Activated T-helper 1 cell treated with anti-CD3 and anti-CD28 coated beads, Interleukin-2, amount 50 U/mL, for 16 hours (primary cell): Measurements from ENCODE around the gene SMOC1.

Experiments used
- DNase-seq, 2 donors: peaks; one replicate each; pipeline ENCODE4 v3.0.0-alpha.2; 2020; ENCODE audit warnings: low read depth in 1 of 2, low spot score in 1 of 2

The SMOC1 gene

DNA sequence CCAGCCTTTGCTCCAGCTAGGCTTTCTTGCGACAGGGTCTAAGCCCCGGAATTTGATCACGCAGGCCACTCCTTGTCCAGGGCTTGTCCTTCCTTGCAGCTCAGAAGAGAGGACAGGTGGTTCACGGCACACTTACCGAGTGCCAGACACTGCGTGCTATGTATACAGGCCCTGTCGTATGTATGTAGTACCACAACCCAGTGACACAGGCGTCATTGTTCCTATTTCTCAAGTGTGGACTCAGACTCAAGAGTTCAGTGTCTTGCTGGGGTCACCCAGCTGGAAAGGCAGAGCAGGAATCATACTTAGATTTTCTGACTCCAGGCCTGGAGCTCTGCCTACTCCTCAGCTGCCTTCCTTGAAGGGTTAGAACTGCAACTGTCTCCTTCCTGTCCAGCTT lies 153.9 kb downstream of the SMOC1 start:
- no peak for DNase-seq

DNA sequence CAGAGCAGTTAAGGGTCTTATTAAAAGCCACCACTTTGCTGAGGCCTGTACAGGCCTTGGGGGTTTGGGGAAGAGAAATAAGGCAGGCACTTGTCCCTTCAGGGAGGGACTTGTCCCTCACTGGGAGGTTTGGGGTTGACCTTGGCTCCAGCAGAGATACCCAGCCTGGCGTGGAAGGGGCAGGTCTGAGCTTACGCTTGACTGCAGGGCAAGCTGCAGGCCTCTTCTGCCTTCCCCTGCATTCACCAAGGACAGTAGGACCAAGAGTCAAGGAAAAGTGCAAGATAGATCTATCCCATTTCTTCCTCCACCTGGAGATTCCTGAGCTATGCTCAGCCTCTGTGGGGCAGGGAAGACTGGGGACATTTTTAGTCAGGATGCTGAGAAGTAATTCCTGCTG lies 154.3 kb downstream of the SMOC1 start:
- no peak for DNase-seq

DNA sequence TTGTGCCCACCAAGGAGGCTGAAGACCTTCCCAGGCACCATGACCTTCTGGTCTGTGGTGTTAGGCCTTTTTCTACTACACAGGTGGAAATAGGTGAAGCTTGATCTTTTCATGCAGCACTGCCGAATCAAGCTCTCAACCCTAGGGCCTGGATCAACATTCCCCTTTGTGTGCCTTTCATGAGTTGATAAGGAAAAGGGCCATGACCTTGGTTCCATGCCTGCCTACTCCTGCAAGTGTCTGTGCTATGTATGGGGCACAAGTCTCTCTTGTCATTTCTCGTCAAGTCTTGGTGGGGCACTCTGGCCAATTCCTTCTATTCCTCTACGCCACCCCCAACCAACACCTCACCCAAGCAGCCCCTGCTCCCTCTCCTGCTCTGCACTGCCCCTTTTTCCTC lies 155.0 kb downstream of the SMOC1 start:
- no peak for DNase-seq

DNA sequence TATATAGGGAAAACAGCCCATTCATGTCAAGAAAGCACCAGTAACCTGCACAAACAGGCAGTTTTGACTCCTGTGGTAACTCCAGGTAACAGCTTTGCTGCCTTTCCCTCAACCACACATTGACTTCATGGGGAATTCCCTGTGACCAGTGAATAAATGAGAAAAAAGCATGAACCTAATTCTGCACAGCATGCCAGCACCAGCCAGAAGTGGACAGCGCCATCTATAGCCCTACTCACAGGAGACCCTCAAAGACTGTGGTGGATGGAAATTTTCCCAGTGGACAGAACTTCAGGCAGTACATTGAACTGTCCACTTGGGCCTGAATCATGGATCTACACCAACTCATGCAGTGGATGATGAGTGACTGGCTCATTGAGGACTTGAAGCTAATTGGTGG lies 157.4 kb downstream of the SMOC1 start:
- DNase-seq: no peak

DNA sequence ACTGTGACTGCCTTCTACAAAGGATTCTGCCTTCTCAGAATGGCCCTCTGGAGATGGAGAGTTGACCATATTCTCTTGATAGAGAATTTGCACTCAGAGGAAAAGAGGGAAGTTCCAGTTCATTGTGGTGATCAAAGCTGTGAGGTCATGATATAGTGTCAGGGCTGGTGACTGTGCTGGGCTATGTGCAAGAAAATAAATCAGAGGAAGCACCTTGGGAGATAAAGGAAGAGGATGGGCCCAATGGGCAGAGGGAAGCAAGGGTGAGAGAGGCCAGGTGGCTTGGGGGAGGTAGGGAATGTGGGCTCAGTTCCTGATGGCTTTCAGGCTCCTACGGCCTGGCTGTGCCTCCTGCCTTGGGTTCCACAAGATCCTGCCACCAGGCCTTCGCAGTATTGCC lies 163.8 kb downstream of the SMOC1 start:
- DNase-seq: no peak

DNA sequence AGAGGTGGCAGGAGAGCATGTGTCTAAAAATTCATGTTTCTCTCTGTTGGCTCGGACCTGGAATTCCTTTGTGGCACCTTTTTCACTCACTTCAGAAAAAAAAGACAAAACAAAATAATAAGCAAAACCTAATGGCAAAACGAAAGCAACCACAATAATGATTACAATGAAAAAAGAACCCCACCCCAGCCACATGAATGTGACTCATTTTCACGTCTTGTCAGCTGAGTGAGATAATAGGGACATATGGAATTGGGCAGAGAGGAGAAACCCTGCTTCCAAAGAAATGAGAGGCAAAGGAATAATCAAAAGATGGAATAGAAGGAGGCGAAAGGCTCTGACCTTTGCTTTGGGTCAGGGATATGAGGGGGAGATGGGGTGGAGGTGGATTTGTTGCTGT lies 166.1 kb downstream of the SMOC1 start:
- DNase-seq: no peak

DNA sequence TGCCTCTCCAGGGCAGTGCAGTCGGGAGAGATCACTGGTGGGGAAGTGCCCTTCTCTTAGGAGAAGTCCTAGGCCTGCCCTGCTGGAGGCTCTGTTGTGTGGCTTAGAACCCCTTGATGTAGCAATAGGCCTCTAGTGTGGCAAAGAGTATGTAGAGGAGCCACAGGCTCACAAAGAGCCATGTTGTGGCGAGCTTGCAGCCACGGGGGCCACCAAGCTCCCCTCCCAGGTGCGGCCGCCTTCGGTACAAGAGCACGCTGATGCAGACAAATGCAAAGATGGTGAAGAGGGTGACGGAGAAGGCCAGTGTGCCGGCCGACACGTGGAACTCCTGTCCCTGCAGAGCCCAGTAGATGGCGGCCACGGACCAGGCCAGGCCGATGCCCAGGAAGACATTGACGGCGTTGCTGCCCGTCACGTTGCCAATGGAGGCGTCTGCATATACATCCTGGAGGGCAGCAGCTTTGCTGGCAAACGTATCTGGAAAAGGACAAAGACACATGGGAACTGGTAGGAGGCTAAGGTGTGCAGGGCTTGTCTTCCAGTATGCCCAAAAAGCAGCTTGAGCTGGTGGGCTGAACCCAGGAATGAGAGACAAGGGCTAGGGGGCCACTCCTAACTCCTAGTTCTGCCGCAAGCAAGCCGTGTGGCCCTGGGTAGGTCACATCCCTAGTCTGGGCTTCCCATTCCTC lies 166.8 kb downstream of the SMOC1 start:
- DNase-seq: no peak

DNA sequence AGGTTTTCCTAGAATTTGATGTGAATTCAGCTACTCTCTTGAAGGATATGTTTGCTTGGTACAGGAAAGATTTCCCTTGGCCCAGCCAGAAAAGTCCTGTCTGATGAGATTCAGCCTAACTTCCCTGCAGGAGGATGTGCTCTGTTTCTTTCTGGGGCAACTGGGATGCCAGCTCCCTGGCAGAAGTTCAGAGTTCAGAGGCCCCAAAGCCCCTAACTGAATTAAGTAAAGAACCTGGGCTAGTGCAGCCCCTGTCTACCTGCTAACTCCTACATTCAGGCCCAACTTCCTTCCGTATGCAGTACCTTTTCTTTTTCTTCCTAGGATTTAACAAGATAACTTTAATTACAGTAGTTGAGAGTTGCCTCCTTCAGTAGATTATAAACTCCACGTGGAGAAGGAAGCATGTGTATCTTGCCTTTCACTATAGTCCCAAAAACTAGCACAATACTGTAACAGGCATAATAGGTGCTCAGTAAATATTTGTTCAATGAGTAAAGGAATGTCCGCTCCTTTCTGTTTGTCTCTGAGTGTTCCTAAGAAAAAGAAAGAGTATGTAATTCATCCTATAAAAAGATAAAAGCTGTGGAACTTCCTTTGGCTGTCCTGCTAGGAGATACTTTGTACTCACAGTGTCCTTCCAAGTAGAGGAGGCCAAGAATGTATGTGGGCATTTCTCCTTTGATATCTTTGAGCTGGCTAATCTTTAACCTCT lies 168.5 kb downstream of the SMOC1 start:
- DNase-seq: no peak

DNA sequence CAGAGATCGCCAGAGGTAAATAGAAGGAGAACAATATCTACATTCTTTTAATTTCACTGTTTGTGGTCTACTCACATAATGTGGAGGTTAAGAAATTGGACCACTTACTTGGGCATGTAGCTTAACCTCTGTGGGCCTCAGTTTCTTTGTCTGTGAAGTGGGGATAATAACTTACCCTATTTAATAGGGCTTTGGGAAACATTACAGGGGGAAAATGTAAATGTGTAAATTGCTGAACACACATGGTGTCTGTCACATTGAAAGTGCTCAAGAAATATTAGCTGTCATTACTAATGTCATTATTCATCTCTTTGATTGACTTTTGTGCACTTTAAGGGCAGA lies 169.1 kb downstream of the SMOC1 start:
- DNase-seq: no peak

DNA sequence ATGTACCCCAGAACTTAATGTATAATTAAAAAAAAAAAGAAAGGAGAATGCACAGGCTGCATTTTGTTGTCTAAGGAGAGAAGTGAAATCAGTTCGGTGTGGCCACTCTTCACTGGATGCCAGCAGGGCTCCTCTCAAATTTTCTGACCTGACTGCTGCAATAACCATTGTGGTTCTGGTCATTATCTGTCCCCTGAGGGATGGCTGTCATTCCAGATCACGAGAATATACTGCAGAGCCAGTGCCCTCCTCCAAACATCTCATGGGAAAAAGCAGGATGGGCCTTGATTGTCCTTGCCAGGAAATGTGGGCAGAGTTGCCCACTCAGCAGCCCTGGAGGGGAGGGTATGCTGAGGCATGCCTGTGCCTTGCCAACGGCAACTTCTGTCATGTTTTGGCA lies 170.4 kb downstream of the SMOC1 start:
- DNase-seq: no peak

DNA sequence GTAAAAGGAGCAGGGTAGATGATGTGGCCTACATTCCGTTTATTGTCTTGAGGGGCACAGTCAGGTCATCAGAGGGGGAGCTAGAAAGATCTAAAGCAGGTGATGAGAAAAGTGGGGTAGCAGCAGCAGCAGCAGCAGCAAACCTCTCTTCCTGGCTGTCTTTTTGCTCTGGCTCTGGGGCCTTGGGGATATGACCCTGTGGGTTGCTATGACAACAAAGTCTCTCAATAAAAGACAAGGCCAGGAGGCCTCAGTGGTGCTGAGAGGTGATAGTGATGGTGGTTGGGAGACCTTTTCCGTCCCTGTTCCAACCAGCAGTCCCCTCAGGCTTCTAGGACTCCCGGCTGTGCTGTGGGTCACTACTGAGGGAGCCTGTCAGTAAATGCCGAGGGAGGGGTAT lies 170.9 kb downstream of the SMOC1 start:
- DNase-seq: no peak

DNA sequence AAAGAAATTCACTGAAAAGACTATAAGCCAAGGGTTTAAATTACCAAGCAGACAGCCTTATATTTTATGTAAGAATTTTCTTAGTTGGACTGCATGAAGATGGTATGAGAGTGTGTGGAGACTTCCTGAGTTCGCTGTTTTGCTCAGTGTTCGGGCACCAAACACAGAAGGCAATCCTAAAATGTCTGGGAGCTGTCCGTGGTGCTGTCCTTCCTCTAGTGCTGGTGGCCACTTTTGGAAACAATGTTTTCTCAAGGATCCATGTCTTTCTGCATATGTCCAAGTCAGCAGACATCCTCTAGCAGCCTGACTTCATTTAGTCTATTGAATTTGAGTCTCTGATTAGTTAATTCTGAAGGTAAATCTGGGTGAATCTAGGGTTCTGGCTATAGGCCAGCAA lies 173.8 kb downstream of the SMOC1 start:
- DNase-seq: no peak

DNA sequence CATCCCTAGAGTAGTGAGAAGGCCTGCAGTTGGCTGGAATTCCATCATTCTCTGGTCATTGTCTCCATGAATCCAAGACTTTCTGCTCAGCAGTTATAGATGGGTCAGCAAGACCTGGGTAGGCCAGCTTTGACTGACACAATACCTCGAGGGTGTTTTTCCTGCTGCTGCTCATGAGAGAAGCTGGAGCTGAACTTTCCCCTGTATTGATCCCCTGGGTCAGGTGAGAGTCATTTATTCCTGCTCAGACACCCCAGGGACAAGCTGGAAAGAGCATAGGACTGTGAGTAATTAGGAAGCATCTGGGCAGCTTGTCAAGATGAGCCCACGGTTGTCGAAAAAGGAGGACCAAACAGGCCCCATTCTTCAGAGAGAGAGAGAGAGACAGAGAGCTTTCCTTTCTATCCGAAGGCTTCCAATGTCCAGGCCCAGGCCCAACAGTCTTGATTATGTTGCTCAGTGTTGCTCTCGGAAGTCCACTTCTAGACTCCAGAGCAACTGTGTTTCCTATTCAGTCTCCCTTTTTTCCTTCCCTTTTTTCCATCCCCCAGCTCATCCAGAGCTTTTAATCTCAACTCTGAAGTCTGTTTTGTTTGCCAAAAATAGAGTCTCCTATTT lies 178.4 kb downstream of the SMOC1 start:
- no peak for DNase-seq

DNA sequence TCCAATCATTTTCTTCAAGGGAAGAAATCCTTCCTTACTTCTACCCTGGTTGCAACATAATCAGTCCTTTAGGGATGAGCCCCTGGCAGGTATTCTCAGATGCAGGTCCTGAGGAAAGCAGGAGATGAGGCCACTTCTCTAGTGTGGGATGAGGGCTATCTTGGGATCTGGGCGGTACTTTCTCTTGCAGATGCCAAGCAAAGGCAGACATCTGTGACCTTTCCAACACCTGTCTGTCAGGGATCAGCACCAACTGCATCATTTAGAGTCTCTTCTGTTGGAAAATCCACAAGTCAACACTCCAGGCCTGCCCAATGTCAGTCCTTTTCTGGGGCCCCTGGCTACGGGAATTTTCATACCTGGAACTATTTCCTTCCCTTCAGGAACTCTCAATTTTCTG lies 180.3 kb downstream of the SMOC1 start:
- no peak for DNase-seq

DNA sequence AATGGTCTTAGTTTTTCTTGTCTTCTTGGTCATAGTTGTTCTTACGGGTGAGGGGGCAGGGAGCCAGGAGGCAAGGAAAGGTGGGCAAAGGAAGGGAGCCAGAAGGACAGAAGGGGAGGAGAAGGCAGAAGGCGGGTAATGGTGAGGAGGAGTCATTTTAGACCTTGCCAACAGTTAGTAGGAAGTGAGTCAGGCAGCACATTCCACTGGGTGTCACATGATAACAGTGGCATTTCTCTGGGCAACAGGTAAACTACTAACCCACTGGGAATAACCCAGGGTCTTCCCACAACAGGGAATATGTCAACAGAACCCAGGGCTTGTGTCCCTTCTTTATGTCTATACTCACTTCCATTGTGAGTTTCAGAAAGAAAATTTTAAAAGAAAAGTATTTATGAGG lies 181.9 kb downstream of the SMOC1 start:
- no peak for DNase-seq

DNA sequence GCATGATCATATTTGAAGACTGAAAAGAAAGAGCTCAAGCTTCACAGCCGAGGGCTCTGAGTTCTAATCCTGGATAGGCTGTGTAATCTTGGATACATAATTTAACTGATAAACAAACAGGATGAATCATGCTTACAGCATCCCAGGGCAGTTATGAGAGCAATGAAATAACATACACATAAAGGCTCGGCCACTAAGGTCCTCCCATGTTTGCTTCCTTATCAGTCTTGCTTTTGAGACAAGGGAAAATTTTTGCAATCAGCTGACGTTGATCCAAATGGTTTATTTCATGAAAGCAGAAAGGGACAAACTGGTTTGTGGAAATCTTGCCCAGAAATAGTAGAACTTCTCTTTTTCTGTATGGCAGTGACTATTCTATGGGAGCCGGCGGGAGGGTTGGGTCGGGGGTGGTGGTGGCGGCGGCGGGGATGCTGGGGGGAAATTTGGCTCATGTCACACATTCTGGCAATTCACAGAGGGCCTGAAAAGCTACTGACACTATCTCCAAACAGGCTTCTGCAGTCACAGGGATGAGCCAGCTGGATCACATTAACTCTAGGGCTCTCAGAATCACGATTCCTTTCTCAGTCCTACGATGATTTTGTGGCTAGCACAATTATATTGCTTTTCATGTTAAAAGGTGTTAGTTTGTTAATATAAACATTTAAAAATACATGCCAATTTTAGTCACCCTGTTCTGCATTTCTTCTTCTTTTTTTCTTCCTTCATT lies 185.1 kb downstream of the SMOC1 start:
- no peak for DNase-seq

DNA sequence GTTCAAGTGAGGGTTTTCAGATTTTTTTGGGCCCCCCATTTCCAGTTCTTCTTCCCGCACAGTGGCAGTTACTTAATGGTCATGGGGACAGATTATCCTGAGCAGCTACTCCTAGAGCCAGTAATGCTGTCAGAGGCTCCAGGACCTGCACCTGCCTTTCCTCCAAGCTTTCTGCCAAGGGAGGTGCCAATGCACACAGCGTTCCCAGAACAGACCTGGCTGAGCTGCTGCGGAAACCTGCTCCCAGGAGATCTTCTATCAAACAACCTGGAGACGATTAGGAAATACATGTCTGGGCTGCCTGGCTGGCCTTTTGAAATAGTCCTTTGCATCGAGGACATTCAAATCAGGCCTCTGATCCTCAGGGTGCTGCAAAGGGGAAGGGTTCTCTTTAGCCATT lies 188.6 kb downstream of the SMOC1 start:
- no peak for DNase-seq

DNA sequence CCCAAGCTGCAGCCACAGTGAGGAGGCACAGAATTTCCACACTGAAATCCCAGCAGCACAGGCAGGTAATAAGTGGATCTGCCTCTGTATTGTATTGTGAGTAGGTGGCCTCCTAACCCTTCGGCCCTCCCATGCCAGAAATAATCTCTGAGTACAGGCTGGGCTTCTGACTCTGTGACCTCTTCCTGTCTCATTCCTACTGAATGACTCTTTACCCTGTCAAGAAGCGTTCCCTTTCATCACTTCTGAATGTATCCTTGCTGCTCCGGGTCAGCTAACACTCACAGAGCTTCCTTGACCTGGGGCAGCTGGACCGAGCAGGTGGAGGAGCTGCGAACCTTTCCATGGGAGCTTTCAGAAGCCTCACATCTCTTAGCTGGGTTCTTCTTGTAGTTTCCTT lies 190.0 kb downstream of the SMOC1 start:
- DNase-seq: no peak

DNA sequence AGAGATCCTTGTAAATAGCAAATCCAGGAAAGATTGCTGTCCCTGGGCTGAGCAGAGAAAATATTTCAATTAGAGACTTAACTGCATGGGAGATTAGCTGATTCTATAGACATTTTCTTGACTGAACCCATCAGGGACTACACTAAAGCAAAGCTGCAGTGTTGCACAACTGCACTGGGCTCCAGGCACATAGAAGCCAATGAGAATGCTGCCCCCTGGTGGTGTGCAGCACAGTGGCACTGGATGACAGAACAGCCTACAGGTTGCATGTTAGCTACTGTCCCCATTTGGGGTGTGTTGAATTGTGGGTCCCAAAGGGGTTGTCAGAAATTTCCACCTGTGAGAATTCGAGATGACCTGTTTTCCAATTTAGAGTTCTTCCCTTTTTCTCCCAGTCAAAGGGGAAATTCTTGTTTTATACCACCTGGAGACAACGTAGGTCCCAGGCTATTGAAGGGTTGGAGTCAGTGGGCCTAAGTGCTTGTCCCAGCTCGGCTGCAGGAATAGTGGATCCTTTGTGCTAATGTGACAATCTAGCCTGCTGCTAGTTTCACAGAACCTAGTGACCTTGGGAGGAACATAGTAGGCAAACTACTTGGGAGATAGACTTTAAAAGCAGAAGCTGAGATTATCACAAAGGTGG lies 194.8 kb downstream of the SMOC1 start:
- peak in 1 of 2 donors; percentile 15 for DNase-seq

DNA sequence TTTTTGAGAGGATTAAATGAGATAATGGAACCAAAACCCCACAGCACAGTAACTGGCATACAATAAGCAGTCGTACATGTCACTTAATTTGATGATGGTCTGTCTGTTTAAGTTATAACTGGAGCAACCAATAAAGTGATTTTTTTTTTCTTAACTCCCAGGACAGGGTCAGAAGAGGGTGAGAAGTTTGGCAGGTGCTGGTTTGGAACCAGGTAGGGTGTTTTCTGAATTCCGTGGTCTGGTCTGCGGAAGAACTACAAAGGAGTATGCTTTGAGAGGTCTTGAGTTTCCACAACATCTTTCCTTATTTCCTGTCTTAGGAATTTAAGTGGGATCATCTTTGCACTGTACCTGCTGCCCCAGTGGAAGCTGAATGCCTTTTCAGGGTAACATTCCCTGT lies 197.8 kb downstream of the SMOC1 start:
- DNase-seq: no peak

DNA sequence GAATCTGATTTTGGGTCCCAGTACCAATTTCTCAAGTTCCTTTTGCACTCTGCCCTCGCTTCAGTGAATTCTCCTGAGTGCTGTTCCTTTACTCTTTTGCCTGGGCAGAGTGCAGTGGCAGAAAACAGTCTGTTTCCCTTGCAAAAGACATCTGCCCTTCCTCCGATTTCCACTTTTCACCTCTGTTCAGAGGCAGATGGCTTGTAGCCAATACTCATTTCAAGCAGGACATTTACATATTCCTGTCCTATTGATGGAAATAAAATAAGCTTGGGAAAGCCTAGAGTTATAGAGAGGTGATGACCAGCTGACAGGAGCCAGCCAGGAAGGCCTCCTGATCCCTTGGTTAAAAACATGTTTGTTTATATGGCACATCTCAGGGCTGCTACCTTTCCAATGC lies 198.5 kb downstream of the SMOC1 start:
- DNase-seq: no peak

DNA sequence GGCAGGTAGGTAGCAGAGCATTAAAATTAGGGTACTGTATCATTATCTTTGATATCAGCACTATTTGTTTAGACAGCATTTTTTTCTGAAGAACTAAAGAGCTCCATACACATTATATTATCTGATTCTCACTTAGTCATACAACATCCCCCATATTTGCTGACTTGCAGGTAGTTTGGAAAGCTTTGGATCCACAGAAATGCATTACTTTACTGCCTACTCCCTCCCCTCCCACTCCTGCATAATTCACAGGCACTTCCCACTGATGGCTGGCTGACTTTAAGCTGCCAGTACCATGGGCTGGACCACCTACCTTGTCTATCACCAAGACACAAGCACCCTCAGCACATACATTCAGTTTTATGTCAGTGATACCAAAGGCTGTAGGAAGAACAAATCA lies 199.1 kb downstream of the SMOC1 start:
- DNase-seq: no peak
